Ovary (tissue), 9 donors: ENCODE measurements around the gene TULP1. TPM values are rescaled to one million over a fixed set of nuclear protein-coding genes. Genes with fewer than 3 reads are reported as not detected.

Source experiments
- DNase-seq, 5 donors: peaks; one replicate each; pipeline ENCODE4 v3.0.0-alpha.2; 2019 to 2020
- H3K27ac ChIP-seq, 2 donors: fragments of 200-600 bp; one replicate each; pipeline versions ENCODE4 v1.5.1 to v1.8.0; 2019 to 2022
- H3K27me3 ChIP-seq: fragments of 200-600 bp; one replicate; pipeline ENCODE4 v1.8.0; 2022
- H3K36me3 ChIP-seq: fragments of 200-600 bp; sonication (generic); one replicate; pipeline ENCODE4 v1.5.1; 2019
- H3K4me1 ChIP-seq: one replicate; pipeline ENCODE4 v1.8.1; 2013; ENCODE audit warnings: mild to moderate bottlenecking, moderate library complexity; ENCODE audit not compliant: insufficient read depth
- H3K4me3 ChIP-seq: fragments of 200-600 bp; sonication (generic); one replicate; pipeline ENCODE4 v1.5.1; 2017
- H3K9me3 ChIP-seq, 2 donors: fragments of 200-600 bp in 1 of 2; sonication (generic) in 1 of 2; one replicate each; pipeline versions ENCODE4 v1.5.1 to v1.8.1; 2013 to 2019; ENCODE audit warnings: mild to moderate bottlenecking in 1 of 2, moderate library complexity in 1 of 2
- EP300 ChIP-seq: sonication (generic); formaldehyde crosslinking; IDR thresholded peaks from one replicate; pipeline ENCODE4 v1.6.1; 2017; ENCODE audit warnings: antibody characterized with exemption
- POLR2A ChIP-seq: fragments of 450-650 bp; IDR thresholded peaks from one replicate; pipeline ENCODE4 v1.6.1; 2017; ENCODE audit warnings: antibody characterized with exemption, mild to moderate bottlenecking, moderate library complexity
- WGBS, 3 donors: extraction: QIAGEN DNeasy Blood & Tissue Kit in 1 of 3; methylation state at CpG; one replicate each; pipeline versions ENCODE4 v1.1.5 to v1.1.7; 2013 to 2017; 5-methylcytosine and 5-hydroxymethylcytosine counted together
- intact Hi-C, 4 donors: fragments of 100-400 bp; cut with DNase I; formaldehyde crosslinking; loops; one replicate each; pipeline versions ENCODE4 v1.11.0 to v1.15.1; 2022 to 2023
- polyA plus RNA-seq, 2 donors: library from polyadenylated mRNA; stranded (reverse); fragments of 200-250 nt in 1 of 2; fragments of 350-450 nt in 1 of 2; fragmentation: Illumina TruSeq in 1 of 2; extraction: RNeasy Lipid Tissue Mini Kit (QIAGEN cat#74804) in 1 of 2; gene quantifications; one replicate each; pipeline ENCODE4 v1.2.3, GENCODE V29; 2013 to 2014
- total RNA-seq, 7 donors: library from RNA; depleted of rRNA in 2 of 7; stranded (reverse); fragments of >200 nt in 2 of 7; fragmentation: NEBNext Ultra II Directional in 3 of 7; extraction: Animal tissue kit (Norgen Biotek cat#: 25700) in 3 of 7; gene quantifications; one replicate each; pipeline versions ENCODE4 v1.1.0 to v1.2.4, GENCODE V29; 2016 to 2023
- TF ChIP-seq, protein P1 (sequence below), 3 donors: fragments of 450-650 bp in 2 of 3; fragments of 200-600 bp in 1 of 3; IDR thresholded peaks; one replicate each; pipeline versions ENCODE4 v1.5.1 to v1.8.0; 2016 to 2022; ENCODE audit warnings: antibody characterized with exemption in 3 of 3, mild to moderate bottlenecking in 1 of 3
- donor health status: DM: no; HTN: no; CAD: no; lungs with moderate emphysema.
- donor health status: DM: no; HTN: no; CAD: no.
- donor health status: Bipolar disorder and iron deficiency.
- donor health status: DM: yes; HTN: yes; CAD: no.
- donor health status: DM: no; HTN: no; CAD: no.
- donor health status: DM: yes; HTN: yes; CAD: no.

Gene TULP1
- total and polyA plus RNA-seq, 9 donors, result 0.17 to 1.1 (median 0.45) TPM; not detected in 3

DNA sequence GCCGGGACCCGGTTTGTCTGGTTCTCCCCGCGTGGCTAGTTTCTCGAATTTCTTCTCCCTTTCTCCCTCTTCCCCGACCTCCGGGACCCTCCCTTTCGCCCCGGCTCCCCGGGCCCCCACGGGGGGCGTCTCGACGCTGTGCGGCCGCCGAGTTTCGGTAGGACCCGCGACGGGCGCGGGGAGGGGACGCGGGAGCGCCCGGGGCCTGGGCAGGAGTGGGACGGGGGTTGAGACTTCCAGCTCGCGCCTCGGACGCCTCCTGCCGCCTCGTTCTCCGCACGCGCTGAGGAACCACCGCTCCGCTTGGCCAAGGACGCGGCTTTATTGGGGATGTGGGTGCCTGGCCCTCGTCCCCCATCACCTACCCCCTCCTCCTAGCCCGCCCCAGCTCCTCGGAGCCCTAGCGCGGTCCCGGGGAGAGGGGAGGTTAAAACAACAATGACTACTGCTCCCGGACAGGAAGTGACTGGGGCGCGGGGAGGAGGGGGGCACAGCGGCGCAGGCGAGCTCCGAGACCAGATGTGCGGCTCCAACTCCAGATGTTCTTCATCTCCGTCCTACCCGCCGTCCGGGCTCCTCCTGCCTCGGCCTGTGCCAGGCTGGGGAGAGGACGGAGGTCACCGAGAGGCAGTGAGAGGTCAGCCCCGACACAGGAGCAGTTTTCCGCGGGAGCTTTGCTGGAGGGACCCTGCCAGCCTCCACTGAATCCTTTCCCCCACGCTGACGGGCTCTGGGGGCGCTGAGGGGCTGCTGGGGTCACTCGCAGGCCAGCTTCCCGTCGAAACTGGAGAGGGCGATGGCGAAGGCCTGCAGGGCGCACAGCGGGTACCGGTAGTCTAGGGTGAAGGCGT lies 14.9 kb downstream of the TULP1 start:
- no peaks in the 10 kb centered on the region for H3K36me3 ChIP-seq
- peak; percentile 55 for TF ChIP-seq POLR2A
- TF ChIP-seq, protein P1, sequence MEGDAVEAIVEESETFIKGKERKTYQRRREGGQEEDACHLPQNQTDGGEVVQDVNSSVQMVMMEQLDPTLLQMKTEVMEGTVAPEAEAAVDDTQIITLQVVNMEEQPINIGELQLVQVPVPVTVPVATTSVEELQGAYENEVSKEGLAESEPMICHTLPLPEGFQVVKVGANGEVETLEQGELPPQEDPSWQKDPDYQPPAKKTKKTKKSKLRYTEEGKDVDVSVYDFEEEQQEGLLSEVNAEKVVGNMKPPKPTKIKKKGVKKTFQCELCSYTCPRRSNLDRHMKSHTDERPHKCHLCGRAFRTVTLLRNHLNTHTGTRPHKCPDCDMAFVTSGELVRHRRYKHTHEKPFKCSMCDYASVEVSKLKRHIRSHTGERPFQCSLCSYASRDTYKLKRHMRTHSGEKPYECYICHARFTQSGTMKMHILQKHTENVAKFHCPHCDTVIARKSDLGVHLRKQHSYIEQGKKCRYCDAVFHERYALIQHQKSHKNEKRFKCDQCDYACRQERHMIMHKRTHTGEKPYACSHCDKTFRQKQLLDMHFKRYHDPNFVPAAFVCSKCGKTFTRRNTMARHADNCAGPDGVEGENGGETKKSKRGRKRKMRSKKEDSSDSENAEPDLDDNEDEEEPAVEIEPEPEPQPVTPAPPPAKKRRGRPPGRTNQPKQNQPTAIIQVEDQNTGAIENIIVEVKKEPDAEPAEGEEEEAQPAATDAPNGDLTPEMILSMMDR (IDR thresholded peaks at IDR 0.05), result peak in 1 of 3 donors; percentile 18
- TF ChIP-seq EP300, result no peak
- no peaks in the 10 kb centered on the region for H3K9me3 ChIP-seq
- no peaks in the 10 kb centered on the region for H3K27me3 ChIP-seq
- DNase-seq, result peak; percentile 86 to 90 (median 87)
- H3K4me3 ChIP-seq, result peak overlapping the region; percentile 95
- WGBS, 3 donors, result 2 to 7% (median 4%) methylated on average over 37 to 77 of the region's 77 CpGs
- peaks cover 22% of the 10 kb centered on the region for H3K4me1 ChIP-seq
- H3K27ac ChIP-seq, result peak overlapping the region; percentile 97 to 99
- intact Hi-C loops, result loop anchor here in 1 of 4 donors (2.0 to 10.0 kb wide), 3 partner anchors 29 to 237 kb away; partner anchors contain the start of genes ARMC12 and RPL10A

DNA sequence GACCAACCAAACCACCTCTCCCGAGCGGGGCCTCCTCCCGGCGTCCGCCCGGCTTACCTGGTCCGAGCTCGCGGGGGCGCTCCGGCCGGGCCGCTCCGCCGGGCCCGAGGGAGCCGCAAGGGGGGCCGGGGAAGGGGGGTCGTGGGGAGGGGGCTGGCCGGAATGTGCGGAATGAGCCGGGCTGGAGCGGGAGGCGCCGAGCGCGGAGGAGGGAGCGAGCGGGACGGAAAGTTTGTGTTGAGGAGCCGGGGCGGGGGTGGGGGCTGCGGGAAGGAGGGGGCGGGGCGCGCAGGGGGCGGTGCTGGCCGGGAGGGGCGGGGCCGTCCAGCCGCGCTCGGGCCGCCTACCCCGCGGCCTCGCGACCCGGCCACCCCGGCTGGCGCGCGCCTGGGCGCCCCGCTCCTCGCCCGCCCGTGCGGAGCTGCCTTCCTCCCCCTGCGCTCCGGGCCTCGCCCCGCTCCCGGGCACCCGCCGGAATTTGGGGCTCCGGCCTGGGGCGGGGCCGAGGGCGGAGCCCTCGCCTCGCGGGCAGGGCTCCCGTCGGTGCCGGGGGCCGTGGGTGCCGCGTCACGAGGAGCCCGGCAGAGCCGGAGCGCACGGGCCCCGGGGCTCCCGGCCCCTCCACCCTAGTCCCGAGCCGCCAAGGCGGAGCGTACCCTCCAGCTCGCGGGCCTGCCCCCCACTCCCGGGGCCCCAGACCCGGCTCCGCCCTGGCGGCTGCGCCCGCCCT lies 15.7 kb downstream of the TULP1 start, which contains the start of gene TEAD3:
TEAD3 (minus strand) TSS at position 239 of the 730 bp plus-strand sequence.
- DNase-seq, result peak; percentile 82 to 88 (median 87)
- WGBS, 3 donors, result 0 to 1% (median 1%) methylated on average over 46 to 96 of the region's 98 CpGs
- Histone ChIP-seq H3K4me1 (peaks cover 27% of the 10 kb centered on the region), H3K27me3 (no peaks in the 10 kb centered on the region), H3K9me3 (no peaks in the 10 kb centered on the region), H3K27ac (peak within 1 kb of the TSS; percentile 97 to 99), H3K36me3 (no peaks in the 10 kb centered on the region), H3K4me3 (peak within 1 kb of the TSS; percentile 95)
- intact Hi-C loops, result loop anchor here in 1 of 4 donors (2.0 to 10.0 kb wide), 3 partner anchors 28 to 238 kb away; partner anchors contain the start of genes ARMC12 and RPL10A
- peak; percentile 86 for TF ChIP-seq POLR2A
- TF ChIP-seq EP300, result no peak
- TF ChIP-seq, protein P1 (IDR thresholded peaks at IDR 0.05), result no peak

DNA sequence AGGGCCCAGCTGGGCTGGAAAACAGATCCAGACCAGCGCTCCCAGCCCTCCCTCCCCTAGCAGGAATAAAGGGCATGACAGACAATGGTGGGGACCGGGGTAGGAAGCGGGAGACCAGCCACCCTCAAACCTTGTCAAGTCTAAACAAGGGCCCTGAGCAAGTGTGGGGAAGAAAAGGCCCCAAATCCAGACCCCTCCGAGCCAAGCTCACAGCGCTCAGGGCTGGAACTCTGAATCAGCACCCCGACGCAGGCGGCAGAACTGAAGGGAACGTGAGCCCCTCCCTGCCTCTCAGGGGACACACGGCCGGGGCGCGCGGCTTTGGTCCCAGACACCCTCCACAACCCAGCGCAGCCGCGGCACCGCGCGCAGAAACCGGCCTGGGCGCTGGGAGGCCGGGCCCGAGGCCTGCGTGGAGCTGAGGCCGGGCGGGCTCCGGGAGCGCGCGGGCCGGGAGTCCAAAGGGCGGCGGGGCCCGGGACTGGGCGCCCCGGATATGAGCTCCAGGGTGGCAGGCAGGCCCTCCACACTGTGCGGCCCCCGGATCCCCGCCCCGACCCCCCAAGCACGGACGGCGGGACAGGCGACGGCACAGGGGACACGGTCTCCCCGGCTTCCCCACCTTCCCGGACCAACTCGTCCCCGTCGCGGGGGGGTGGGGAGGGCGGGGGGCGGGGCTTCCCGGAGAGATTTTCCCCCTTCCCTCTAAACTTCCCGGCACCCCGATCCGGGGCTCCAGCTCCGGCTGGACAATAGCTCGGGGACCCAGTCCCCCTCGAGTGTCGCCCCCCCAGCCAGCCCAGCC lies 16.5 kb downstream of the TULP1 start:
- TF ChIP-seq POLR2A (peak; percentile 28), EP300 (no peak)
- TF ChIP-seq, protein P1 (IDR thresholded peaks at IDR 0.05), result peak in 1 of 3 donors; percentile 16
- WGBS, 3 donors, result 2 to 6% (median 3%) methylated on average over 32 to 63 of the region's 63 CpGs
- intact Hi-C loops, result loop anchor here in 1 of 4 donors (2.0 to 10.0 kb wide), 3 partner anchors 27 to 239 kb away; partner anchors contain the start of genes ARMC12 and RPL10A
- Histone ChIP-seq H3K9me3 (no peaks in the 10 kb centered on the region), H3K4me1 (peaks cover 33% of the 10 kb centered on the region), H3K36me3 (no peaks in the 10 kb centered on the region), H3K4me3 (peak overlapping the region; percentile 95), H3K27me3 (no peaks in the 10 kb centered on the region), H3K27ac (peak overlapping the region; percentile 97 to 99)
- peak in 1 of 5 donors; percentile 80 for DNase-seq
